Measurements from ENCODE around the gene PSG5.
"Not testable (repeated sequence)": the region's sequence is repeated elsewhere in the genome, so short reads cannot be mapped to it uniquely, and the experiment has no call there.

- TF ChIP-seq, protein P1, sequence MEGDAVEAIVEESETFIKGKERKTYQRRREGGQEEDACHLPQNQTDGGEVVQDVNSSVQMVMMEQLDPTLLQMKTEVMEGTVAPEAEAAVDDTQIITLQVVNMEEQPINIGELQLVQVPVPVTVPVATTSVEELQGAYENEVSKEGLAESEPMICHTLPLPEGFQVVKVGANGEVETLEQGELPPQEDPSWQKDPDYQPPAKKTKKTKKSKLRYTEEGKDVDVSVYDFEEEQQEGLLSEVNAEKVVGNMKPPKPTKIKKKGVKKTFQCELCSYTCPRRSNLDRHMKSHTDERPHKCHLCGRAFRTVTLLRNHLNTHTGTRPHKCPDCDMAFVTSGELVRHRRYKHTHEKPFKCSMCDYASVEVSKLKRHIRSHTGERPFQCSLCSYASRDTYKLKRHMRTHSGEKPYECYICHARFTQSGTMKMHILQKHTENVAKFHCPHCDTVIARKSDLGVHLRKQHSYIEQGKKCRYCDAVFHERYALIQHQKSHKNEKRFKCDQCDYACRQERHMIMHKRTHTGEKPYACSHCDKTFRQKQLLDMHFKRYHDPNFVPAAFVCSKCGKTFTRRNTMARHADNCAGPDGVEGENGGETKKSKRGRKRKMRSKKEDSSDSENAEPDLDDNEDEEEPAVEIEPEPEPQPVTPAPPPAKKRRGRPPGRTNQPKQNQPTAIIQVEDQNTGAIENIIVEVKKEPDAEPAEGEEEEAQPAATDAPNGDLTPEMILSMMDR (IDR thresholded peaks at IDR 0.05; ENCODE audit: insufficient read depth, low read length), result not testable (repeated sequence)
- TF ChIP-seq POLR2AphosphoS5 (IDR thresholded peaks at IDR 0.05; ENCODE audit: low read depth); SPI1 (IDR thresholded peaks at IDR 0.05; ENCODE audit: borderline replicate concordance, low read depth): not testable (repeated sequence)
Measured at GRCh38 chr19:43221891-43222290, 35.6 kb upstream of the PSG5 start.
